Sigmoid colon (tissue), 4 donors: ENCODE measurements around the gene DZANK1.

Source experiments
- CTCF ChIP-seq, 4 experiments: fragments of 450-650 bp in 3 of 4; fragments of 200-600 bp in 1 of 4; IDR thresholded peaks; one replicate each; pipeline ENCODE4 v1.5.1; 2016 to 2019; ENCODE audit warnings: antibody characterized with exemption in 4 of 4, mild to moderate bottlenecking in 3 of 4, moderate library complexity in 2 of 4
- EP300 ChIP-seq, 4 donors: sonication (generic); formaldehyde crosslinking; IDR thresholded peaks; one replicate each; pipeline ENCODE4 v1.6.1; 2017; ENCODE audit warnings: antibody characterized with exemption in 4 of 4
- POLR2A ChIP-seq, 2 donors: fragments of 450-650 bp; IDR thresholded peaks; one replicate each; pipeline ENCODE4 v1.6.1; 2016; ENCODE audit warnings: antibody characterized with exemption in 2 of 2, mild to moderate bottlenecking in 2 of 2, moderate library complexity in 2 of 2
- POLR2AphosphoS5 ChIP-seq, 4 donors: sonication (generic); formaldehyde crosslinking; IDR thresholded peaks; one replicate each; pipeline ENCODE4 v1.6.1; 2017; ENCODE audit warnings: antibody characterized with exemption in 4 of 4

GRCh38 chr20:18466574-18466893 is 296 bp downstream of the DZANK1 start:
- TF ChIP-seq CTCF (IDR thresholded peaks at IDR 0.05) = no peak
- no peak for TF ChIP-seq POLR2AphosphoS5 (IDR thresholded peaks at IDR 0.05)
- TF ChIP-seq POLR2A (IDR thresholded peaks at IDR 0.05) = no peak
- no peak for TF ChIP-seq EP300 (IDR thresholded peaks at IDR 0.05)
